ENCODE results near the gene TMEM256. TPM values are rescaled to one million over a fixed set of nuclear protein-coding genes. Genes with fewer than 3 reads are reported as not detected.

Gene TMEM256
- total and polyA plus RNA-seq, 2 of the 8 experiments (the other 6 are each of a cell fraction or from before 2014, with no cell fraction given): 97.0 to 350 TPM

DNA sequence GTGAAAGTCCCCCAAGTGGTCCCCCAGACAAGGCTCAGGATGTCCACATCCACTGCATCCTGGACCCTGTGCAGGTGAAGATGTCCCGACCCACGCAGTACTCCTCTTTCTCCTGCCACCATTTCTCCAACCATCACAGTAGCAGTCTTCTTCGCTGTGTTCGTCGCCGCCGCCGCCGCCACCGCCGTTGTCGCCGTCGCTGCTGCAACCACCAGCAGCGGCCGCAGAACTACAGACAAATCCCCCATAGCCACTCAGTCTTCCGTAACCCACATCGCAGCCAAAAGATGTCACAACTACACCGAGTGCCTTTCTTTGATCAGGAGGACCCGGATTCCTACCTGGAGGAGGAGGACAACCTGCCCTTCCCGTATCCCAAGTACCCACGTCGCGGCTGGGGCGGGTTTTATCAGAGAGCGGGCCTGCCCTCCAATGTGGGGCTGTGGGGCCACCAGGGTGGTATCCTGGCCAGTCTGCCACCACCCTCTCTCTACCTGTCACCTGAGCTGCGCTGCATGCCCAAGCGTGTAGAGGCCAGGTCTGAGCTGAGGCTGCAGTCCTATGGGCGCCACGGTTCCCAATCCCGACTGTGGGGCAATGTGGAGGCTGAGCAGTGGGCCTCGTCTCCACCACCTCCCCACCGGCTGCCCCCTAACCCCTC, 22.4 kb upstream of the TMEM256 start:
- FAIRE-seq (no peak), DNase-seq (ENCODE audit: low read depth in 1 of 2, low spot score in 2 of 2) (no peak)
- POLR2A ChIA-PET (ENCODE audit: partially characterized antibody): interaction anchor here (0.9 to 2.0 kb wide), 4 partner anchors 9 to 59 kb away, joined by 3 to 6 read pairs (median 5); no protein-coding TSS in a partner anchor
- H3K14ac ChIP-seq (ENCODE audit: insufficient read length): no peak overlapping the region
- no peaks in the 10 kb centered on the region for H3K23me2 ChIP-seq (ENCODE audit: low read depth, low read length)
- no peak overlapping the region for H3K18ac ChIP-seq (ENCODE audit: extremely low read depth, low read length)
- H4K91ac ChIP-seq (replicated peaks; ENCODE audit: insufficient read length, low read length): no peak overlapping the region
- no peak overlapping the region for H3K4ac ChIP-seq (replicated peaks; ENCODE audit: insufficient read length, low read depth, low read length)
- CTCF ChIA-PET (ENCODE audit: partially characterized antibody): interaction anchor here (0.6 to 3.3 kb wide), 3 partner anchors 10 to 87 kb away, joined by 3 to 17 read pairs (median 8); partner anchors contain the start of gene TMEM102
- H2BK20ac ChIP-seq (ENCODE audit: low read length): no peak overlapping the region
- no peak overlapping the region for H3K4me2 ChIP-seq (ENCODE audit: insufficient read depth in 1 of 2, low read depth in 2 of 2, low read length in 2 of 2)
- H3K27ac ChIP-seq (ENCODE audit: low read depth, low read length): no peak overlapping the region
- H3K27me3 ChIP-seq (replicated peaks in 1 of 4; ENCODE audit: control insufficient read depth in 3 of 4, extremely low read depth in 1 of 4, insufficient read depth in 3 of 4, low read length in 3 of 4): no peaks in the 10 kb centered on the region; a peak in 1 of 7 replicates
- no peaks in the 10 kb centered on the region for H3K79me1 ChIP-seq (ENCODE audit: low read depth, low read length)
- H4K8ac ChIP-seq (ENCODE audit: extremely low read depth, insufficient read depth, low read length): no peak overlapping the region; the same call in 1 of the 2 replicates
- H3K36me3 ChIP-seq (ENCODE audit: control insufficient read depth in 2 of 4, insufficient read depth in 4 of 4, low read length in 3 of 4): no peaks in the 10 kb centered on the region
- H3K4me3 ChIP-seq (ENCODE audit: extremely low read depth in 1 of 4, insufficient read depth in 2 of 4, low read depth in 3 of 4, low read length in 4 of 4): no peak overlapping the region
- H3K79me2 ChIP-seq (ENCODE audit: control insufficient read depth in 1 of 2, insufficient read depth in 2 of 2, low read length in 2 of 2): no peaks in the 10 kb centered on the region
- no peak overlapping the region for H2BK5ac ChIP-seq (ENCODE audit: low read depth, low read length)
- H3K56ac ChIP-seq (replicated peaks; ENCODE audit: insufficient read length, low read depth, low read length): no peak overlapping the region
- H3K4me1 ChIP-seq (replicated peaks in 1 of 4; ENCODE audit: control insufficient read depth in 3 of 4, insufficient read depth in 4 of 4, low read length in 3 of 4): no peaks in the 10 kb centered on the region; a peak in 1 of 7 replicates
- no peaks in the 10 kb centered on the region for H3K9me3 ChIP-seq (ENCODE audit: insufficient read depth in 2 of 2, low read depth in 1 of 2, low read length in 1 of 2)
- no peak overlapping the region for H2AK5ac ChIP-seq (ENCODE audit: low read depth, low read length)
- no peak overlapping the region for H2AFZ ChIP-seq (ENCODE audit: low read length)
- no peak overlapping the region for H2BK120ac ChIP-seq (replicated peaks; ENCODE audit: low read depth, low read length)
- H2BK12ac ChIP-seq (ENCODE audit: low read depth, low read length): no peak overlapping the region
- H2BK15ac ChIP-seq (ENCODE audit: low read length): no peak overlapping the region
- H3K23ac ChIP-seq (ENCODE audit: insufficient read length): no peak overlapping the region
- H3K9ac ChIP-seq (replicated peaks in 1 of 4; ENCODE audit: extremely low read depth in 1 of 4, low read depth in 3 of 4, low read length in 3 of 4): no peak overlapping the region
- peaks cover 0 to 3% of the 10 kb centered on the region in 2 experiments for H4K20me1 ChIP-seq (replicated peaks in 1 of 2; ENCODE audit: control insufficient read depth in 1 of 2, insufficient read depth in 2 of 2, low read length in 2 of 2)
- 96% methylated on average over 30 of the region's 33 CpGs; no CpG with 5 or more reads in 1 of the 2 experiments for WGBS, 2 experiments (ENCODE audit: extremely low coverage in 1 of 2, insufficient coverage in 1 of 2, insufficient read length in 1 of 2, insufficient replicate concordance in 2 of 2, low coverage in 1 of 2, low lambda C conversion rate in 2 of 2, missing lambda C conversion rate in 1 of 2)
- no peak overlapping the region for H4K5ac ChIP-seq (ENCODE audit: insufficient read length, low read depth, low read length)
- no peak for TF ChIP-seq BRCA1 (IDR thresholded peaks at IDR 0.05; ENCODE audit: low read depth, low read length)
- no peak for TF ChIP-seq ATF3 (IDR thresholded peaks at IDR 0.05; ENCODE audit: insufficient read depth, low read depth, low read length)
- TF ChIP-seq TCF12 (IDR thresholded peaks at IDR 0.05; ENCODE audit: low read depth, low read length): no peak
- no peak for TF ChIP-seq RAD21 (IDR thresholded peaks at IDR 0.05 in 1 of 2, conservative IDR thresholded peaks at IDR 0.05 in 1 of 2; ENCODE audit: low read depth in 2 of 2, low read length in 2 of 2)
- no peak for TF ChIP-seq MAFK (IDR thresholded peaks at IDR 0.05; ENCODE audit: low read depth, low read length)
- no peak for TF ChIP-seq SIRT6 (IDR thresholded peaks at IDR 0.05; ENCODE audit: low read length)

Data from H1 (cell line).